Skeletal muscle satellite cell (primary cell): ENCODE results near the gene KCTD17.

ENCODE experiments used
- H3K27me3 ChIP-seq: 2 replicates; pipeline ENCODE4 v1.7.0; 2013; ENCODE audit warnings: low read length; ENCODE audit not compliant: control insufficient read depth, insufficient read depth
- H3K36me3 ChIP-seq: 2 replicates; pipeline ENCODE4 v1.7.0; 2013; ENCODE audit warnings: mild to moderate bottlenecking, control low read depth, low read length; ENCODE audit not compliant: insufficient read depth
- H3K4me1 ChIP-seq: 2 replicates; pipeline ENCODE4 v1.7.0; 2013; ENCODE audit warnings: low read length; ENCODE audit not compliant: control insufficient read depth, insufficient read depth
- H3K4me2 ChIP-seq: 2 replicates; pipeline ENCODE4 v1.7.0; 2013; ENCODE audit warnings: mild to moderate bottlenecking, low read length
- H3K4me3 ChIP-seq: 2 replicates; pipeline ENCODE4 v1.7.0; 2013; ENCODE audit warnings: low read length
- H3K9ac ChIP-seq: 2 replicates; pipeline ENCODE4 v1.7.0; 2013; ENCODE audit warnings: mild to moderate bottlenecking, low read depth, low read length, moderate library complexity
- H3K9me3 ChIP-seq: replicated peaks from 2 replicates; pipeline ENCODE4 v1.7.0; 2013; ENCODE audit warnings: mild to moderate bottlenecking, control low read depth, low read length

The KCTD17 gene

GRCh38 chr22:37046589-37046988 lies 5.0 kb upstream of the KCTD17 start:
- peaks cover 3% of the 10 kb centered on the region for H3K4me1 ChIP-seq
- H3K27me3 ChIP-seq: peaks cover 13% of the 10 kb centered on the region
- H3K36me3 ChIP-seq: no peaks in the 10 kb centered on the region
- H3K4me3 ChIP-seq: no peak overlapping the region
- H3K4me2 ChIP-seq: no peak overlapping the region
- no peak overlapping the region for H3K9ac ChIP-seq
- no peaks in the 10 kb centered on the region for H3K9me3 ChIP-seq

DNA sequence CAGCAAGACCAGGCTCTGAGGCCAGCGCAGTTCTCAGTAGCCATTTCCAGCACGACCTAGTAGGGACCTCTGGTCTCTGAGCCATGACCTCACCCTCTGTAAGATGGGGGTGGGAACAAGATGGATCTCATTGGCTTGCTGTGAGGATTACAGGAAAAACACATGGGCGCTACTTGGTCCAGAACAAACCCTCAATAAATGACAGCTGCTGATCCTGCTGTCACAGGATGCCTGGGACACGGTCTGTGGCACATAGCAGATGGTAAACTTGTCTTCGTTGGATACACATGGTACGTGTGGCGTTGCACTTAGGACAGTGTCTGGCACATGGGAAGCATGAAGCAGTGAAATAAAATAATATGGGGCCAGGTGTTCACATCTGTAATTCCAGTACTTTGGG lies 4.5 kb upstream of the KCTD17 start:
- Histone ChIP-seq H3K9ac (no peak overlapping the region), H3K36me3 (no peaks in the 10 kb centered on the region), H3K4me3 (no peak overlapping the region), H3K4me1 (peaks cover 3% of the 10 kb centered on the region), H3K4me2 (no peak overlapping the region), H3K27me3 (peaks cover 13% of the 10 kb centered on the region), H3K9me3 (no peaks in the 10 kb centered on the region)

- Histone ChIP-seq H3K9ac (no peak overlapping the region), H3K4me1 (peaks cover 14% of the 10 kb centered on the region)
These were observed 3.4 kb upstream of the KCTD17 start for GRCh38 chr22:37048133-37048532.

DNA sequence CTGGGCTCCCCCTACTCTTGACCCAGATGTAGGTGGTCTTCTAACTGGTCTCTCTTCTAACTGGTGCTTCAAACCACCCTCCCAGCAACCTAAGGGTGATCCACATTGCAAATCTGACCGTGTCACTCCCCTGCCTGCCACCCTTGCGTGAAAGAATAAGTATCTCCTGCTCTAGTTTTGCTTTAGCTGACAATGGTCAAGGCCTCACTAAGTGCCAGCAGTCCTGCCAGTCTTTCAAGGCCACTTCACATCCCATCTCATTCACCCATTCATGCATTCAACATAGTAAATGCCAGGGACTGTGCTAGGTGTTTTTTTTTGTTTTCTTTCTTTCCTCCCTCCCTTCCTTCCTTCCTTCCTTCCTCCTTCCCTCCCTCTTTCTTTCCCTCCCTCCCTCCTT lies 2.3 kb upstream of the KCTD17 start:
- no peak overlapping the region for H3K4me3 ChIP-seq
- H3K9me3 ChIP-seq: no peaks in the 10 kb centered on the region
- no peaks in the 10 kb centered on the region for H3K36me3 ChIP-seq
- peaks cover 23% of the 10 kb centered on the region for H3K4me1 ChIP-seq
- no peaks in the 10 kb centered on the region for H3K27me3 ChIP-seq
- no peak overlapping the region for H3K9ac ChIP-seq
- H3K4me2 ChIP-seq: no peak overlapping the region

More at GRCh38 chr22:37048133-37048532, 3.4 kb upstream of the KCTD17 start:
- Histone ChIP-seq H3K4me2 (no peak overlapping the region), H3K36me3 (no peaks in the 10 kb centered on the region), H3K9me3 (no peaks in the 10 kb centered on the region), H3K4me3 (no peak overlapping the region), H3K27me3 (peaks cover 8% of the 10 kb centered on the region)

DNA sequence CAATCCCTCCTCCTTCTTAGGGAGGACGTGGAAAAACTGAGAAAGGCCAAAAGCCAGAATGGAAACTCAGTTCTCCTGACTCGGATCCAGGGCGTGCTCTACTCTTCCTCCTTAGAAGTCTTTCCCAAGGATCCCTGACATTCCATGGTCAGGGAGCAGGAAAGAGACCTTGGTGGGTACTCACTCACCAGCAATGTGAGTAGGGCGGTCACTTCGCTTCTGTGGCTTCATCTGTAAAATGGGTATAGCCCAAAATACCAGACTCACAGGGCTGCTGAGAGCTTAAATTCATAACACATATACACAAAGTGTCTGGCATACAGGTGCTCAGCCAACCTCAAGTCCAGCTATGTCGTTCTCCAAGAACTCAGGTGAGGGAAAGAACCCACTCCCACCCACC lies 629 bp upstream of the KCTD17 start:
- Histone ChIP-seq H3K4me1 (peaks cover 23% of the 10 kb centered on the region), H3K36me3 (peaks cover 6% of the 10 kb centered on the region), H3K9me3 (no peaks in the 10 kb centered on the region), H3K4me3 (no peak overlapping the region), H3K27me3 (no peaks in the 10 kb centered on the region), H3K9ac (no peak overlapping the region), H3K4me2 (peak overlapping the region; percentile 97)

DNA sequence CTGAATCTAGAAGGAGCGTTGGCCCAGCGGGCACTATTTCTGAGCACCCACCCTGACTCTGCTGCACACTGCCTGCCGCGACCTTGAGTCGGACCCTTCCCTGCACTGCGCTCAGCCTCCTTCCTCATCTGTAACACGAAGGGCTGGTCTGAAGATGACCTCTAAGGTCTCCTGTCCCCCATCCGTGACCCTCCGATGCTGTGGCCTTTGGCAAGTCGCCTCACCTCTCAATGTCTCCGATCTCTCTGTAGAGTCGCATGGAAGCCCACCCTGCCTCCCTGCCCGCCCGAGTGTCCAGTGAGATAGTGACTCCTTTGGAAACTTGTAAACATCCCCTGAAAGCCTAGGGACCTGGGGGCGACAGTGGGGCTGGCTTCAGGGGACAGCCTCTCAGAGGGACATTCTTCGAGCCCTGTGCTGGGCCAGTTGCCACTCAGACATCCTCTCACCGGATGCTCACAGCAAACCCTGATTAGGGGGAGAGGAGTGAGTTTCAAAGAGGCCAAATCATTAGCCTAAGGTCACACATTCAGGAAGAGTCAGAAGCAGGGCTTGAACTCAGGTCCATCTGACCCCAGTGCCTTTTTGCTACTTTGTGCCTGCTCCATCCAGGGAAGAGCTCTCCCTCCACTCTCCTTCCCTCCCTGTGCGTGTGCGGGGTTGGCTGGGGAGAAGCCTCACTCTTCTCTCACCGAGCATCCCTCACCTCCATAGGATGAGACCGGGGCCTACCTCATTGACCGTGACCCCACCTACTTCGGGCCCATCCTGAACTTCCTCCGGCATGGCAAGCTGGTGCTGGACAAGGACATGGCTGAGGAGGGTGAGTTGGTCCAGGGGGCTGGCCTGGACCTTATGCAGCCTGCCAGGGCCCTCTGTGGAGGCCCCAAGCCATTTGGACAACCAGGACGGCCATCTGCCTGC lies 1.1 kb downstream of the KCTD17 start:
- no peaks in the 10 kb centered on the region for H3K27me3 ChIP-seq
- H3K4me3 ChIP-seq: peak overlapping the region; percentile 99
- peak overlapping the region; percentile 97 for H3K4me2 ChIP-seq
- no peaks in the 10 kb centered on the region for H3K9me3 ChIP-seq
- peaks cover 21% of the 10 kb centered on the region for H3K4me1 ChIP-seq
- H3K9ac ChIP-seq: peak overlapping the region; percentile 88
- peaks cover 21% of the 10 kb centered on the region for H3K36me3 ChIP-seq

GRCh38 chr22:37053310-37054055 lies 1.9 kb downstream of the KCTD17 start:
- Histone ChIP-seq H3K9me3 (no peaks in the 10 kb centered on the region), H3K4me2 (peak overlapping the region; percentile 97), H3K36me3 (peaks cover 28% of the 10 kb centered on the region), H3K4me3 (peak overlapping the region; percentile 16), H3K4me1 (peaks cover 21% of the 10 kb centered on the region), H3K27me3 (no peaks in the 10 kb centered on the region), H3K9ac (peak overlapping the region; percentile 26)

- Histone ChIP-seq H3K4me2 (no peak overlapping the region), H3K4me3 (no peak overlapping the region), H3K9ac (no peak overlapping the region), H3K36me3 (peaks cover 28% of the 10 kb centered on the region), H3K4me1 (peaks cover 21% of the 10 kb centered on the region), H3K27me3 (no peaks in the 10 kb centered on the region), H3K9me3 (no peaks in the 10 kb centered on the region)
These were observed 2.5 kb downstream of the KCTD17 start for GRCh38 chr22:37054056-37054395.

DNA sequence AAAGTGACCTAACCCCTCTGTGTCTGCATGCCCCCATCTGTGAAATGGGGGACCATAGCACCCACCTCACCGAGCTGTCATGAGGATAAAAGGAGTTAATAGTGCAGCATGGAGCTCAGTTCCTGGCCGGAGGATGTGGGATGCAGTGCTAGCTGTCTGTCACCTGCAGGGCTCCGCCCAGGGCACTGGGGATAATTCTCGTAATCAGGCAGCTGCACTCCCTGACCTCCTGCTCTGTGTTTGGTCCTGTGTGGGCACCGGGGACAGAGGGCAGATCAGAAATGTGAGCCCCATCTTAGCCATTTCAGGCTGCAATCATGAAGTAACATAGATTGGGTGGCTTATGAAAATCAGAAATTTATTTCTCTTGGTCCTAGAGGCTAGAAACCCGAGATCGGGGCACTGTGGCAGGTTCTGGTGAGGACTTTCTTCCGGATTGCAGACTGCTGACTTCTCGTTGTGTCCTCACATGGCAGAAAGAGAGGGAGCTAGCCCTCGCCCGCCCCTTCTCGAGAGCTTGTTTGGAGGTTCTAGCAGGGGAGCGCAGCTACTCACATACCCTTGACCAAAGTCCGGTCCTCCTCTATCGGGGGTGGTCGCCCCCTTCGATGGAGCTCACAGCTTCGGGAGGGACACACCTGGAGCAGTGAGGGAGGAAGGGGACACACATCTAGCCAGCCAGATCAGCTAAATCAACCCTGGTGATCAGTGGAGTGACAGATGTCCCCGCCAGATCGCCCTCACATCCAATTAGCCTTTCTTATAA lies 3.2 kb downstream of the KCTD17 start:
- Histone ChIP-seq H3K9ac (no peak overlapping the region), H3K27me3 (no peaks in the 10 kb centered on the region), H3K4me2 (no peak overlapping the region), H3K4me1 (peaks cover 21% of the 10 kb centered on the region), H3K36me3 (peaks cover 28% of the 10 kb centered on the region), H3K9me3 (no peaks in the 10 kb centered on the region), H3K4me3 (no peak overlapping the region)

- H3K36me3 ChIP-seq: peaks cover 28% of the 10 kb centered on the region
- no peaks in the 10 kb centered on the region for H3K9me3 ChIP-seq
- no peaks in the 10 kb centered on the region for H3K27me3 ChIP-seq
- H3K4me1 ChIP-seq: peaks cover 21% of the 10 kb centered on the region
- no peak overlapping the region for H3K4me3 ChIP-seq
- no peak overlapping the region for H3K4me2 ChIP-seq
- no peak overlapping the region for H3K9ac ChIP-seq
These were observed 4.7 kb downstream of the KCTD17 start for GRCh38 chr22:37056246-37056645.

GRCh38 chr22:37057226-37057625 lies 5.7 kb downstream of the KCTD17 start:
- Histone ChIP-seq H3K4me3 (no peak overlapping the region), H3K27me3 (no peaks in the 10 kb centered on the region), H3K36me3 (peaks cover 28% of the 10 kb centered on the region), H3K9me3 (no peaks in the 10 kb centered on the region), H3K9ac (no peak overlapping the region), H3K4me1 (peaks cover 18% of the 10 kb centered on the region), H3K4me2 (no peak overlapping the region)
